ENCODE data around the gene SETD2. TPM values are rescaled to one million over a fixed set of nuclear protein-coding genes. Genes with fewer than 3 reads are reported as not detected.

Gene SETD2
- total and polyA plus RNA-seq, 9 of the 15 experiments (the other 6 are each of a cell fraction or from before 2014, with no cell fraction given) = 8.2 to 44.0 (median 33.6) TPM

DNA sequence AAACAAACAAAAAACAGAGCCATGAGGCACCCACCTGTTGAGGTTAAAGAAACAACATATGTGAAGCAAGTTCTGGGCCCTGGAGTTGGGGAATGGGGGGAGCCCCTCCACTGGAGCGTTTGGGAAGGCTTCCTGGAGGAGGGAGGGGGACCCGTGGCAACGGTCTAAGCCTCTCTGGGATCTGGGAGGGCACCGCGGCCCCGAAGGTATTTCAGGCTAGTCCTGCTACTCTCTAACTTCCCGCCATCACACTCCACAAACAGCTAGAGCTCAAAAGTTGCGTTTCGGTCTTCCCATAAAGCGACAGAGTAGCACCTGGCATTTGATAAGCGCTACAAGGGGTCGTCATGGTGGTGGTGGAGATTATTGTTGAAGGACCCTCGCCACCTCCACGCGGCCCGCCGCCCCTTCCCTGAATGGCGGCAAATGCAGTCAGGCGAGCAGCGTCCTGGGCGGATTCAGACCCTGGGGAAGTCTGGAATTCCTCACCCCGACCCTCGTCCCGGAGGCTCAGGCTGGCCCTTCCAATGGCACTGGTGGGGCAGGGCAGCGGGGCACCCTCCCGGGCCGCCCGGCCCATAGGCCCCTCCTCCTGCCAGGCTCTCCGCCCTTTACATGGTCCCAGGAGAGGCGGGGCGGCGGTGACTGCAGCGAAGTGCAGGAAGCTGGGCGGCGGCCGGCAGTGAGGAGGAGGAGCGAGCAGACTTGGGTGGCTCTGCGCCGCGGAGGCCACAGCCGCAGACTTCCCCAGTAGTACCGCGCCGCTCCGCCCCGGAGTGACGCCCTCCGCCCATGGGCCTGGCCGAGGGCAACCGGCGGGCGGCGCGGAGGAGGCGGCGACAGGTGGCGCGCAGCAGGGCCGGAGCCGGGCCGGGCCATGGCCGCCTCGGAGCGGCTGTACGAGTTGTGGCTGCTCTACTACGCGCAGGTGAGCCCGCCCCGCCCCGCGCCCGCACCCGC, 184.6 kb downstream of the SETD2 start, which contains the start of gene NBEAL2 (continued):
- TF ChIP-seq KAT7 (CRISPR knock-in tag; IDR thresholded peaks at IDR 0.05; ENCODE audit: borderline replicate concordance) = peak; percentile 56; the same call in 1 of the 2 replicates
- peak; percentile 100 for TF ChIP-seq ZFP36 (IDR thresholded peaks at IDR 0.05; ENCODE audit: low read depth, low read length, partially characterized antibody)
- peak; percentile 43; the same call in 1 of the 2 replicates for TF ChIP-seq ZNF121 (CRISPR knock-in tag; conservative IDR thresholded peaks at IDR 0.05)
- TF ChIP-seq ERF (CRISPR knock-in tag; IDR thresholded peaks at IDR 0.05) = peak; percentile 77
- peak; percentile 13 to 73; a peak in 1 of 4 replicates for TF ChIP-seq TEAD1 (CRISPR knock-in tag; IDR thresholded peaks at IDR 0.05)
- TF ChIP-seq ELF4 (CRISPR knock-in tag; IDR thresholded peaks at IDR 0.05) = peak; percentile 60; the same call in 1 of the 2 replicates
- no peak for TF ChIP-seq TBL1XR1 (IDR thresholded peaks at IDR 0.05; ENCODE audit: low read length in 2 of 2)
- 0 out of 4 replicates have a peak, but pooled peaks of 1 of the 2 experiments have one; percentile 69 for TF ChIP-seq MLX (CRISPR knock-in tag; conservative IDR thresholded peaks at IDR 0.05)
- TF ChIP-seq MCM3 (IDR thresholded peaks at IDR 0.05) = no peak
